ENCODE data around the gene THSD4.

GRCh38 chr15:71570736-71571135, 455.5 kb downstream of the THSD4 start:
- TF ChIP-seq, protein P1, sequence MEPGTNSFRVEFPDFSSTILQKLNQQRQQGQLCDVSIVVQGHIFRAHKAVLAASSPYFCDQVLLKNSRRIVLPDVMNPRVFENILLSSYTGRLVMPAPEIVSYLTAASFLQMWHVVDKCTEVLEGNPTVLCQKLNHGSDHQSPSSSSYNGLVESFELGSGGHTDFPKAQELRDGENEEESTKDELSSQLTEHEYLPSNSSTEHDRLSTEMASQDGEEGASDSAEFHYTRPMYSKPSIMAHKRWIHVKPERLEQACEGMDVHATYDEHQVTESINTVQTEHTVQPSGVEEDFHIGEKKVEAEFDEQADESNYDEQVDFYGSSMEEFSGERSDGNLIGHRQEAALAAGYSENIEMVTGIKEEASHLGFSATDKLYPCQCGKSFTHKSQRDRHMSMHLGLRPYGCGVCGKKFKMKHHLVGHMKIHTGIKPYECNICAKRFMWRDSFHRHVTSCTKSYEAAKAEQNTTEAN (CRISPR knock-in tag; IDR thresholded peaks at IDR 0.05), result no peak
- TF ChIP-seq ETV5 (CRISPR knock-in tag; IDR thresholded peaks at IDR 0.05; ENCODE audit: low read depth), result no peak
- no peak for TF ChIP-seq MTA1 (IDR thresholded peaks at IDR 0.05; ENCODE audit: borderline replicate concordance)
